ENCODE data around the gene GRAMD1B.

GRAMD1B gene

DNA sequence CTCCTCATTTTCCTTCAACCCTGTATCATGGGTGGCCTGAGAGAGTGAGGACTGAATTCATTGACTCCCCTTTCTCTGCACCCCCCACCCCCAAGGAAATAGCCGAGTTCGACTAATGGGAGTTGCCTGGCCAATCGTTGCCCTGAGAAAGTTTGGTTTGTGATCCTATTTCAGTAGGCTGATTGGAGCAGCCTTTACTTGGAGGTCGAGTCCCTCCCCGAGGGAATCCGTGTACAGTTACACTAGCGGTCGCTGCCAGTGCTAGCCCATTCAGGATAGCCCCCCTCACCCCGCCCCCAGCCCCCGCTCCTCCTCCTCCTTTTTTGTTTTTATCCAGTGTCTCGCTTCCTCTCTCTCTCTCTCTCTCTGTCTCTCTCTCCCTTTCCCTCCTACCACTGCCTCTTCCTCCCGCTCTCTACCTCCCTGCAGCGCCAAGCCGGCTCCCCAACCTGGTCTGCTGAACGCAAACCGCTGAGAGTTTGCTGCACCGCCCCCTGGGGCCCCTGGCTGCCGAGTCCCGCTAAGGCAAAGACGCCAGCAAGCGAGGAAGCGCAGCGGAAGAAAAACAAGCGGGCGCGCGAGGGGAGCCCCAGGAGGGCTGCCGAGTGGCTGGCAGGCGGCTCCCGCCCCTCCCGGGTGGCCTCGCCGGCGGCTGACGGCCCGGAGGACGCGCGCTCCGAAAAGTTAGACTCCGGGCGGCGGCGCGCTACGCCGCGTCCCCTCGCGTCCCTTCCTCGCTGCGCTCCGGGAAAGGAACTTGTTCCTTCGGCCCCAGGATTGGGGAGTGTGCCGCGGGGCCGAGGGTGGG, at the start of gene GRAMD1B:
Gene GRAMD1B, plus strand, starts transcription at position 357 of the 808 bp plus-strand sequence. CDS start 524 bp downstream, outside the sequence.
- Histone ChIP-seq H3K27me3 (ENCODE audit: control insufficient read depth in 2 of 2, insufficient read depth in 2 of 2, low read length in 2 of 2) (peaks cover 6 to 13% of the 10 kb centered on the region in 2 donors), H3K9me3 (ENCODE audit: control insufficient read depth in 2 of 2, low read length in 2 of 2) (no peaks in the 10 kb centered on the region), H3K27ac (ENCODE audit: low read depth in 2 of 2, low read length in 2 of 2) (peak within 1 kb of the TSS; percentile 42 to 67), H3K4me3 (ENCODE audit: low read length in 2 of 2) (peak within 1 kb of the TSS; percentile 60 to 72), H3K36me3 (ENCODE audit: control insufficient read depth in 2 of 2, insufficient read depth in 2 of 2, low read length in 2 of 2) (no peaks in the 10 kb centered on the region), H3K9ac (ENCODE audit: low read depth in 1 of 2, low read length in 2 of 2) (peak within 1 kb of the TSS; percentile 41 to 54), H3K4me1 (ENCODE audit: control insufficient read depth in 2 of 2, insufficient read depth in 2 of 2, low read length in 2 of 2) (peaks cover 4 to 5% of the 10 kb centered on the region in 2 donors)

DNA sequence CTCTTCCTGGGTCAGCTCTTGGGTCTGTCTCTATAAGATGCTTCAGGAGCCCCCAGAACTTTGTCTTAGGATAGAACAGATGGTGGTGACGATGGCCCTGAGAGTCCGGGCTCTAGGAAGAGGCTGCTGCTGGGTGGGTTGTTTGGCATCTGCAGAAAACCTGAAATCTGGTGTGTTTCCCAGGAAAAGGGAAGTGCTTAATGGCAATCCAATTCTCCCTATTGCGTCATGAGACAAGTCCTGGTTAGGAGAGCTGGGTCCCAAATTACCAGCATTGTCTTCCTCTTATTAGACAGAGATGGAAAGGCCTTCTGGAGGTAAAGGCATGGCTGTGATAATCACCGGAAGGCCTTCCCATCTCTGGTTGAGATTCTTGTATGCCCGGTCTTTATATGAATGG, 48.9 kb upstream of the GRAMD1B start:
- Histone ChIP-seq H3K4me3 (ENCODE audit: low read length in 2 of 2) (no peak overlapping the region), H3K9ac (ENCODE audit: low read depth in 1 of 2, low read length in 2 of 2) (no peak overlapping the region), H3K27me3 (ENCODE audit: control insufficient read depth in 2 of 2, insufficient read depth in 2 of 2, low read length in 2 of 2) (no peaks in the 10 kb centered on the region), H3K36me3 (ENCODE audit: control insufficient read depth in 2 of 2, insufficient read depth in 2 of 2, low read length in 2 of 2) (no peaks in the 10 kb centered on the region), H3K27ac (ENCODE audit: low read depth in 2 of 2, low read length in 2 of 2) (no peak overlapping the region), H3K4me1 (ENCODE audit: control insufficient read depth in 2 of 2, insufficient read depth in 2 of 2, low read length in 2 of 2) (no peaks in the 10 kb centered on the region), H3K9me3 (ENCODE audit: control insufficient read depth in 2 of 2, low read length in 2 of 2) (no peaks in the 10 kb centered on the region)

DNA sequence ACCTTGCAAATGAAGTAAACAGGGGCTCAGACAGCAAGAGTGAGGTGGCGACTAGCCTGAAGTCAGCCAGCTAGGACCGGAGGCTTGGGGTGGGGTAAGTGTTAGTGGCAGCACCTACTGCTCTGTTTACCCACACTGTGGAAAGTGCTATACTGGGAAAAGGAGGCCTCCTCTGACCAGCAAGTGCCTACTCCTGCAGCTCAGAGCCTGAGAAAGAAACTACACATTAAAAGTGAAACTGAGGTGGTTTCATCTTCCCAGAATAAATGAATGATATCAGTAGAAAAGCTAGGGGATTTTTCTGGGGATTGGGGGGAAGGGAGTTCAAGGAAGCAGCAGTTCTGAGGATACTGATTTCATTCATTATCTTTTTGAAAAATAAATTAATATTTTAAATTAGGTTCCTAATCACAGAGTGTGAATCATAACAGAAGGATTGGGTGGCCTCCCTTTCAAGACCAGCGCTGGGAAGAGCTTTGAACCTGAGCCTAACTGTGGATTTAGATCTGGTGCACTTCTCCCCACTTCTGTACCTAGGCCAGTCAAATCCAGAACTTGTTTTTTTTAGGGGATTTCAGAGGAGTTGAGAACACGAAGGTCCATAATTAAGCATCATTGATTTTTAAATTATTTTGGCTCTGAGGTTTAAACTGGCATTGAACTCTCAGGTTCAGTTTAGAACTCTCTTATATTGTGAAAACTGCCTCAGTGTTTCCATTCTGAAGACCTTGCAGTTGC, 48.1 kb upstream of the GRAMD1B start:
- no peaks in the 10 kb centered on the region for H3K36me3 ChIP-seq (ENCODE audit: control insufficient read depth in 2 of 2, insufficient read depth in 2 of 2, low read length in 2 of 2)
- H3K4me1 ChIP-seq (ENCODE audit: control insufficient read depth in 2 of 2, insufficient read depth in 2 of 2, low read length in 2 of 2) = no peaks in the 10 kb centered on the region
- no peak overlapping the region for H3K9ac ChIP-seq (ENCODE audit: low read depth in 1 of 2, low read length in 2 of 2)
- H3K4me3 ChIP-seq (ENCODE audit: low read length in 2 of 2) = no peak overlapping the region
- no peaks in the 10 kb centered on the region for H3K27me3 ChIP-seq (ENCODE audit: control insufficient read depth in 2 of 2, insufficient read depth in 2 of 2, low read length in 2 of 2)
- H3K27ac ChIP-seq (ENCODE audit: low read depth in 2 of 2, low read length in 2 of 2) = no peak overlapping the region
- H3K9me3 ChIP-seq (ENCODE audit: control insufficient read depth in 2 of 2, low read length in 2 of 2) = no peaks in the 10 kb centered on the region

DNA sequence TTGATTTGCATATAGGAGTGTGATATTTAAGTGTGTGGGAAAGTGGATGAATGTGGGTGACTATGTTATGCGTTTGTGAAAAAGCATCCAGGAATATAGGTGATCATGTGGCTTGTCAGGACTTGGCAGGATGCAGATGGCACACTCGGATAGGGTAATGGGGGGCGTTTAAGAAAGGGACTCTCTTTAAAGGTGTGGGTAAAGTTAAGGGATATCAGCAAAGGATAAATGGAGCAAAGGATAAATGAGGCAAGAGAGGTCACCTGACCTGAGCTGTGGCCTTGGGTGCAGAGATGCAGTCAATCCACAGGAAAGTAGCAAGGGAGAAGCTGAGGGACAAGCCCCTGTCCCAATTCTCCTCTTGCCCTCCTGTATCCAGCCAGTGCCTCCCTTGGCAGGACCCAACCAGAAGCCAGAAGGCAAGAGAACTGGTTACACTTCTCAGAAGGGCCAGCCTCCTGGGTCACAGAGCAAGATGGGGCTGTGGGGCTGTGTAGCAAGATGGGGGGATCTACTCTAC, 47.5 kb upstream of the GRAMD1B start:
- H3K9ac ChIP-seq (ENCODE audit: low read depth in 1 of 2, low read length in 2 of 2) = no peak overlapping the region
- no peak overlapping the region for H3K4me3 ChIP-seq (ENCODE audit: low read length in 2 of 2)
- no peaks in the 10 kb centered on the region for H3K9me3 ChIP-seq (ENCODE audit: control insufficient read depth in 2 of 2, low read length in 2 of 2)
- no peak overlapping the region for H3K27ac ChIP-seq (ENCODE audit: low read depth in 2 of 2, low read length in 2 of 2)
- no peaks in the 10 kb centered on the region for H3K27me3 ChIP-seq (ENCODE audit: control insufficient read depth in 2 of 2, insufficient read depth in 2 of 2, low read length in 2 of 2)
- H3K4me1 ChIP-seq (ENCODE audit: control insufficient read depth in 2 of 2, insufficient read depth in 2 of 2, low read length in 2 of 2) = no peaks in the 10 kb centered on the region
- H3K36me3 ChIP-seq (ENCODE audit: control insufficient read depth in 2 of 2, insufficient read depth in 2 of 2, low read length in 2 of 2) = no peaks in the 10 kb centered on the region

DNA sequence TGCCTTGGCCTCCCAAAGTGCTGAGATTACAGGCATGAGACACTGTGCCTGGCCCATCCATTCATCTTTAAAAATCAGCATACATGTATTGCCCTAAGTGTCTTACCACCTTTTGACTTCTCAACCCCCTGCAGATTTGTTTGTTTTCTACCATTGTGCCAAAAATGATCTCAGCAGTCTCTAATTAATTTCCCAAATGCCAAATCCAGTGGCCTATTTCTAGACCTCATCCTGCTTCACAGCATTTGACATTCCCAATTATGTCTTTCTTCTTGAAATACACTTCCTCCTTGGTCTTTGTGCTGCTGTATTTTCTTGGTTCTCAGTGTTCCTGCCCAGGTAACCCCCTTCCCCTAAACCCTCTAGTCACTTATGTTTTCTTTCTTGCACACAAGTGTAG, 46.0 kb upstream of the GRAMD1B start:
- no peak overlapping the region for H3K27ac ChIP-seq (ENCODE audit: low read depth in 2 of 2, low read length in 2 of 2)
- H3K27me3 ChIP-seq (ENCODE audit: control insufficient read depth in 2 of 2, insufficient read depth in 2 of 2, low read length in 2 of 2) = no peaks in the 10 kb centered on the region
- no peak overlapping the region for H3K9ac ChIP-seq (ENCODE audit: low read depth in 1 of 2, low read length in 2 of 2)
- H3K9me3 ChIP-seq (ENCODE audit: control insufficient read depth in 2 of 2, low read length in 2 of 2) = no peaks in the 10 kb centered on the region
- no peaks in the 10 kb centered on the region for H3K4me1 ChIP-seq (ENCODE audit: control insufficient read depth in 2 of 2, insufficient read depth in 2 of 2, low read length in 2 of 2)
- no peak overlapping the region for H3K4me3 ChIP-seq (ENCODE audit: low read length in 2 of 2)
- no peaks in the 10 kb centered on the region for H3K36me3 ChIP-seq (ENCODE audit: control insufficient read depth in 2 of 2, insufficient read depth in 2 of 2, low read length in 2 of 2)

DNA sequence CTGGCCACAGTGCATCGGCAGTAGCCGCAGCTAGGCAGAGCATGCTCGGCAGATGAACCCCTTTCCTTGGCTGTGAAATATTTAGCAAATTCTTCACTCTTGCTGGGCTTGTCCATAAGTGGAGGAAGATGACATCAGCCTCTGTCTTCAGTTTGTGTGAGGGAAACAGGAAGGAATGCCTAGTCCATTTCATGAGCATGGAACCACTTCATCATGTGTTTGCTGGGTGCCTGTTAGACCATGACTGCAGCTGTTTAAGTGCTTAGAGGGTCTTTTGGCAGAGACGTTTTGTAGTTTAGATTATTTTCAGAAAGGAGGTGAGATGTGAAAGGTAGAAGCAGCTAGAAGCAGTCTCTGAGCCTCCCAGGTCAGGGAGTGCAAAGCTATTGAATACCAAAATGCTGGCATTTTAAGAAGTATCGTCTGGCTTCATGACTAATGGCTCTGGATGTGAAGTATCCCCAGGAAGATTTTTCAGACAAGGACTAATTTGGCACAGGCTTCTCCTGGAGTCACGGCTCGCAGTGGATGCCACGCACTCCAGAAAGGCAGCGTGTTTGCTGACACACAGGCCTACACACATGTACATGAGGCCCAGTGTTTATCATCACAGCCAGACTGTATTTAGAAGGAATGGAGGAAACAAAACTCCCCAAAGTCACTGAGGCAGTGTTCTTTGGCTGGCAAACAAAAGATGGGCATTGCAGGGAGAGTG, 43.1 kb upstream of the GRAMD1B start:
- no peak overlapping the region for H3K9ac ChIP-seq (ENCODE audit: low read depth in 1 of 2, low read length in 2 of 2)
- no peaks in the 10 kb centered on the region for H3K9me3 ChIP-seq (ENCODE audit: control insufficient read depth in 2 of 2, low read length in 2 of 2)
- H3K36me3 ChIP-seq (ENCODE audit: control insufficient read depth in 2 of 2, insufficient read depth in 2 of 2, low read length in 2 of 2) = no peaks in the 10 kb centered on the region
- H3K4me1 ChIP-seq (ENCODE audit: control insufficient read depth in 2 of 2, insufficient read depth in 2 of 2, low read length in 2 of 2) = no peaks in the 10 kb centered on the region
- no peak overlapping the region for H3K4me3 ChIP-seq (ENCODE audit: low read length in 2 of 2)
- H3K27me3 ChIP-seq (ENCODE audit: control insufficient read depth in 2 of 2, insufficient read depth in 2 of 2, low read length in 2 of 2) = no peaks in the 10 kb centered on the region
- no peak overlapping the region for H3K27ac ChIP-seq (ENCODE audit: low read depth in 2 of 2, low read length in 2 of 2)

DNA sequence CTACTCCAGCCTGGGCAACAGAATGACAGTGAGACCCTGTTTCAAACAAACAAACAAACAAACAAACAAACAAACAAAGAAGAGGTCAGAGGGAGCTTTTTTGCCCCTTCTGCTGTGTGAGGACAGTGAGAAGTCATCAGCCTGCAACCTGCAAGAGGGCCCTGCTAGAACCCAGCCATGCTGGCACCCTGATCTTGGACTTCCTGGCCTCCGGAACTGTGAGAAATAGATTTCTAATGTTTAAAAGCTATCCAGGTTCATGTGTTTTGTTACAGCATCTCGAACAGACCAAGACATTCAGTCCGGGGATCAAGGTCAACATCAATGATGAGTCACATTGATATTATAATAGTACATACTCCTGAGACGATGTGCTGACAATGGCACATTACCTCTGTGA, 41.4 kb upstream of the GRAMD1B start:
- no peak overlapping the region for H3K9ac ChIP-seq (ENCODE audit: low read depth in 1 of 2, low read length in 2 of 2)
- no peak overlapping the region for H3K27ac ChIP-seq (ENCODE audit: low read depth in 2 of 2, low read length in 2 of 2)
- no peaks in the 10 kb centered on the region for H3K9me3 ChIP-seq (ENCODE audit: control insufficient read depth in 2 of 2, low read length in 2 of 2)
- no peaks in the 10 kb centered on the region for H3K36me3 ChIP-seq (ENCODE audit: control insufficient read depth in 2 of 2, insufficient read depth in 2 of 2, low read length in 2 of 2)
- H3K27me3 ChIP-seq (ENCODE audit: control insufficient read depth in 2 of 2, insufficient read depth in 2 of 2, low read length in 2 of 2) = peaks cover 0 to 4% of the 10 kb centered on the region in 2 donors
- no peak overlapping the region for H3K4me3 ChIP-seq (ENCODE audit: low read length in 2 of 2)
- no peaks in the 10 kb centered on the region for H3K4me1 ChIP-seq (ENCODE audit: control insufficient read depth in 2 of 2, insufficient read depth in 2 of 2, low read length in 2 of 2)

DNA sequence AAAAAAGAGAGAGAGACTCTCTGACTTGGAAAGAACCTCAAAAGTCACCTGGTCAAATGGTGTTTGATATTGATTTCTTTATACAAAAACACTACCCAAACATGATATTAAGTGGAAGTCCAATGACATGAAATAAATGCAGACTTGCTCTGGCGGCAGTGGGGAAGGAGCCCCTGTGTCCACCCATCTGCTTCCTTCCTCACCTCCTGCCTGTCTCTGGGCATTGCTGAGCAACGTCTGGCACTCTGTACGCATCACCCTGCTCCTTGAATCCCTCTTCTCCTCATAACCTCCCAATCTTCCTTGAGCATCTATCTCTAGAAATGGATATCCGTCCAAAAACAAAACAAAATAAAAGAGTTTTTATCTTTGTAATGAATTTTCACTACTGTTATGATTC, 39.9 kb upstream of the GRAMD1B start:
- no peaks in the 10 kb centered on the region for H3K4me1 ChIP-seq (ENCODE audit: control insufficient read depth in 2 of 2, insufficient read depth in 2 of 2, low read length in 2 of 2)
- no peak overlapping the region for H3K4me3 ChIP-seq (ENCODE audit: low read length in 2 of 2)
- no peak overlapping the region for H3K9ac ChIP-seq (ENCODE audit: low read depth in 1 of 2, low read length in 2 of 2)
- H3K36me3 ChIP-seq (ENCODE audit: control insufficient read depth in 2 of 2, insufficient read depth in 2 of 2, low read length in 2 of 2) = no peaks in the 10 kb centered on the region
- no peaks in the 10 kb centered on the region for H3K9me3 ChIP-seq (ENCODE audit: control insufficient read depth in 2 of 2, low read length in 2 of 2)
- H3K27ac ChIP-seq (ENCODE audit: low read depth in 2 of 2, low read length in 2 of 2) = no peak overlapping the region
- H3K27me3 ChIP-seq (ENCODE audit: control insufficient read depth in 2 of 2, insufficient read depth in 2 of 2, low read length in 2 of 2) = peaks cover 0 to 4% of the 10 kb centered on the region in 2 donors

DNA sequence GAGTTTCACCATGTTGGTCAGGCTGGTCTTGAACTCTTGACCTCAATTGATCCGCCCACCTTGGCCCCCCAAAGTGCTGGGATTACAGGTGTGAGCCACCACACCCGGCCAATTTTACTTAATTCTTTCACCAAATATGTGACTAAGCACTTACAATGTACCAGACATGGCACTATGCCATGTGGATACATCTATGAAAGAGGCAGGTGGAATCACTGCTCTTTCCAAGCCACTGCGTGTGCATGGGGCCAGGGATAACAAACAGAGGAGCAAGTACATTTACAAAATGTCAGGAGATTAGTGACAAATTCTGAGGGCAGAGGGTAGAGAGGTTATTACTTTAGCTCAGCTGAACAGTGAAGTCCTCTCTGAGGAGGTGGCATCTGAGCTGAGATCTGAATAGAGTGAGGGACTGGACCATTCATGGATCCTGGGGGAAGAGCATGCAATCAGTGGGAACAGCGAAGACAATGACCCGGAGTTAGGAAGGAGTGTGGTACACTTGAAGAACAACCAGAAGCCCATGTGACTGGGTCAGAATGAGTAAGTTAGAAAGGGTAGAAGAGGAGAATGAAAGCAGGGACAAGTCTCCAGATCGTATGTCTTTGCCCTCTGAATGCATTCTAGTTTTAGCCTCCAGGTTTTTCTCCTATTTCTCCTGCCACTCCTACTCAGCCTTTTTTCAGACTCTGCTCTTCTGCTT, 38.3 kb upstream of the GRAMD1B start:
- Histone ChIP-seq H3K9me3 (ENCODE audit: control insufficient read depth in 2 of 2, low read length in 2 of 2) (no peaks in the 10 kb centered on the region), H3K4me1 (ENCODE audit: control insufficient read depth in 2 of 2, insufficient read depth in 2 of 2, low read length in 2 of 2) (no peaks in the 10 kb centered on the region), H3K4me3 (ENCODE audit: low read length in 2 of 2) (no peak overlapping the region), H3K27ac (ENCODE audit: low read depth in 2 of 2, low read length in 2 of 2) (no peak overlapping the region), H3K27me3 (ENCODE audit: control insufficient read depth in 2 of 2, insufficient read depth in 2 of 2, low read length in 2 of 2) (peaks cover 0 to 4% of the 10 kb centered on the region in 2 donors), H3K36me3 (ENCODE audit: control insufficient read depth in 2 of 2, insufficient read depth in 2 of 2, low read length in 2 of 2) (no peaks in the 10 kb centered on the region), H3K9ac (ENCODE audit: low read depth in 1 of 2, low read length in 2 of 2) (no peak overlapping the region)
